H1 (cell line): ENCODE measurements around the gene MPV17L. TPM values are rescaled to one million over a fixed set of nuclear protein-coding genes. Genes with fewer than 3 reads are reported as not detected.
"Not testable (repeated sequence)": the region's sequence is repeated elsewhere in the genome, so short reads cannot be mapped to it uniquely, and the experiment has no call there.

Experiments
- CTCF ChIA-PET: fragments of 300-600 bp; sonication (Branson Sonifier 250); formaldehyde crosslinking; loops from one replicate; lab custom pipeline; 2021; ENCODE audit not compliant: partially characterized antibody; lab: Charles Lee
- POLR2A ChIA-PET: fragments of 300-600 bp; sonication (Branson Sonifier 250); formaldehyde crosslinking; loops from one replicate; lab custom pipeline; 2021; ENCODE audit warnings: inconsistent platforms; ENCODE audit not compliant: partially characterized antibody; lab: Charles Lee
- DNase-seq, 2 experiments: peaks; one replicate each; pipeline versions ENCODE4 v3.0.0 to v3.0.0-alpha.2; 2010 to 2022; ENCODE audit warnings: low spot score in 2 of 2, low read depth in 1 of 2, mixed read lengths in 1 of 2
- FAIRE-seq: peaks from 2 replicates; lab custom pipeline; 2011; peaks lifted over from hg19 to GRCh38; lab: Jason Lieb, UNC
- H2AFZ ChIP-seq: 2 replicates; pipeline ENCODE4 v1.8.1; 2012; ENCODE audit warnings: low read length, inconsistent platforms
- H2AK5ac ChIP-seq: 2 replicates; pipeline ENCODE4 v1.6.1; 2013; ENCODE audit warnings: low read depth, low read length
- H2BK120ac ChIP-seq: replicated peaks from 2 replicates; pipeline ENCODE3; 2013; ENCODE audit warnings: low read depth, low read length, inconsistent platforms
- H2BK12ac ChIP-seq: 2 replicates; pipeline ENCODE4 v1.6.1; 2013; ENCODE audit warnings: low read depth, low read length
- H2BK15ac ChIP-seq: 2 replicates; pipeline ENCODE4 v1.6.1; 2013; ENCODE audit warnings: low read length
- H2BK20ac ChIP-seq: 2 replicates; pipeline ENCODE4 v1.6.1; 2013; ENCODE audit warnings: low read length
- H2BK5ac ChIP-seq: 2 replicates; pipeline ENCODE4 v1.6.1; 2013; ENCODE audit warnings: low read depth, low read length
- H3K14ac ChIP-seq: 2 replicates; pipeline ENCODE4 v1.6.1; 2013; ENCODE audit warnings: inconsistent platforms; ENCODE audit not compliant: insufficient read length
- H3K18ac ChIP-seq: 2 replicates; pipeline ENCODE4 v1.6.1; 2013; ENCODE audit warnings: low read length; ENCODE audit errors: extremely low read depth
- H3K23ac ChIP-seq: 2 replicates; pipeline ENCODE4 v1.6.1; 2013; ENCODE audit warnings: inconsistent platforms; ENCODE audit not compliant: insufficient read length
- H3K23me2 ChIP-seq: 2 replicates; pipeline ENCODE4 v1.6.1; 2013; ENCODE audit warnings: low read depth, low read length
- H3K27ac ChIP-seq: 2 replicates; pipeline ENCODE4 v1.6.1; 2011; ENCODE audit warnings: low read depth, low read length, inconsistent platforms
- H3K27me3 ChIP-seq, 4 experiments: replicated peaks in 1 of 4; 1 replicate in 1 of 4; 2 replicates in 3 of 4; pipeline versions ENCODE4 v1.6.1 to v1.8.1; 2011 to 2013; ENCODE audit warnings: low read length in 3 of 4, mild to moderate bottlenecking in 3 of 4, inconsistent platforms in 2 of 4, mixed read lengths in 2 of 4, moderate library complexity in 1 of 4; ENCODE audit not compliant: control insufficient read depth in 3 of 4, insufficient read depth in 3 of 4; ENCODE audit errors: extremely low read depth in 1 of 4
- H3K36me3 ChIP-seq, 4 experiments: 2 replicates each; pipeline versions ENCODE4 v1.6.1 to v1.8.1; 2011 to 2013; ENCODE audit warnings: mild to moderate bottlenecking in 4 of 4, low read length in 3 of 4, moderate library complexity in 2 of 4, control low read depth in 1 of 4, inconsistent platforms in 1 of 4; ENCODE audit not compliant: insufficient read depth in 4 of 4, control insufficient read depth in 2 of 4
- H3K4ac ChIP-seq: replicated peaks from 2 replicates; pipeline ENCODE3; 2013; ENCODE audit warnings: low read length, low read depth, mixed read lengths, inconsistent platforms; ENCODE audit not compliant: insufficient read length
- H3K4me1 ChIP-seq, 4 experiments: replicated peaks in 1 of 4; 1 replicate in 1 of 4; 2 replicates in 3 of 4; pipeline versions ENCODE4 v1.6.1 to v1.8.1; 2011 to 2013; ENCODE audit warnings: low read length in 3 of 4, inconsistent platforms in 2 of 4, mixed read lengths in 1 of 4; ENCODE audit not compliant: insufficient read depth in 4 of 4, control insufficient read depth in 3 of 4
- H3K4me2 ChIP-seq, 2 experiments: 2 replicates each; pipeline versions ENCODE4 v1.6.1 to v1.8.1; 2011 to 2013; ENCODE audit warnings: low read depth in 2 of 2, low read length in 2 of 2, control low read depth in 1 of 2, inconsistent platforms in 1 of 2, mild to moderate bottlenecking in 1 of 2; ENCODE audit not compliant: insufficient read depth in 1 of 2
- H3K4me3 ChIP-seq, 4 experiments: fragments of 200-600, 300-600 bp in 1 of 4; sonication (generic), shearing (Covaris generic), sonication (Bioruptor Twin) in 1 of 4; 2 replicates each; pipeline versions ENCODE4 v1.5.1 to v1.8.1; 2011 to 2016; ENCODE audit warnings: low read length in 4 of 4, low read depth in 3 of 4, control low read depth in 2 of 4, inconsistent platforms in 2 of 4, mild to moderate bottlenecking in 2 of 4, mixed read lengths in 1 of 4, moderate library complexity in 1 of 4; ENCODE audit not compliant: insufficient read depth in 2 of 4; ENCODE audit errors: extremely low read depth in 1 of 4
- H3K56ac ChIP-seq: replicated peaks from 2 replicates; pipeline ENCODE3; 2013; ENCODE audit warnings: low read depth, mild to moderate bottlenecking, mixed read lengths, low read length, inconsistent platforms; ENCODE audit not compliant: insufficient read length
- H3K79me1 ChIP-seq: 2 replicates; pipeline ENCODE4 v1.6.1; 2013; ENCODE audit warnings: low read depth, low read length, control low read depth
- H3K79me2 ChIP-seq, 2 experiments: 2 replicates each; pipeline versions ENCODE4 v1.6.1 to v1.8.1; 2012 to 2013; ENCODE audit warnings: low read length in 2 of 2, mild to moderate bottlenecking in 2 of 2, inconsistent platforms in 1 of 2; ENCODE audit not compliant: insufficient read depth in 2 of 2, control insufficient read depth in 1 of 2
- H3K9ac ChIP-seq, 4 experiments: replicated peaks in 1 of 4; 1 replicate in 1 of 4; 2 replicates in 3 of 4; pipeline versions ENCODE4 v1.6.1 to v1.8.1; 2011 to 2013; ENCODE audit warnings: low read depth in 3 of 4, low read length in 3 of 4, control low read depth in 2 of 4, mild to moderate bottlenecking in 2 of 4, moderate library complexity in 2 of 4, inconsistent platforms in 1 of 4; ENCODE audit errors: extremely low read depth in 1 of 4
- H3K9me3 ChIP-seq, 2 experiments: 2 replicates each; pipeline versions ENCODE4 v1.6.1 to v1.8.1; 2012 to 2013; ENCODE audit warnings: mild to moderate bottlenecking in 2 of 2, moderate library complexity in 2 of 2, control low read depth in 1 of 2, inconsistent platforms in 1 of 2, low read depth in 1 of 2, low read length in 1 of 2, mixed read lengths in 1 of 2; ENCODE audit not compliant: insufficient read depth in 2 of 2
- H4K20me1 ChIP-seq, 2 experiments: replicated peaks in 1 of 2; 2 replicates each; pipeline versions ENCODE3 to v1.8.1; 2011 to 2013; ENCODE audit warnings: inconsistent platforms in 2 of 2, low read length in 2 of 2, mild to moderate bottlenecking in 1 of 2; ENCODE audit not compliant: insufficient read depth in 2 of 2, control insufficient read depth in 1 of 2
- H4K5ac ChIP-seq: 2 replicates; pipeline ENCODE4 v1.6.1; 2013; ENCODE audit warnings: low read length, low read depth, mixed read lengths, inconsistent platforms; ENCODE audit not compliant: insufficient read length
- H4K8ac ChIP-seq: 2 replicates; pipeline ENCODE4 v1.8.0; 2013; ENCODE audit warnings: mild to moderate bottlenecking, moderate library complexity, low read length, inconsistent platforms; ENCODE audit not compliant: insufficient read depth; ENCODE audit errors: extremely low read depth
- H4K91ac ChIP-seq: replicated peaks from 2 replicates; pipeline ENCODE3; 2013; ENCODE audit warnings: low read length, mixed read lengths, inconsistent platforms; ENCODE audit not compliant: insufficient read length
- WGBS, 2 experiments: shearing (Covaris generic) in 1 of 2; methylation state at CpG; one replicate each; pipeline versions ENCODE4 v1.1.6 to v1.1.7; 2013 to 2015; ENCODE audit warnings: low lambda C conversion rate in 2 of 2, mixed read lengths in 2 of 2, inconsistent platforms in 1 of 2, low coverage in 1 of 2, missing lambda C conversion rate in 1 of 2; ENCODE audit not compliant: insufficient replicate concordance in 2 of 2, insufficient coverage in 1 of 2, insufficient read length in 1 of 2; ENCODE audit errors: extremely low coverage in 1 of 2, missing lambda C conversion rate in 1 of 2; 5-methylcytosine and 5-hydroxymethylcytosine counted together
- polyA plus RNA-seq, 7 experiments: library from polyadenylated mRNA; depleted of rRNA in 3 of 7; stranded (reverse) in 5 of 7; unstranded in 2 of 7; fragments of >200 nt in 5 of 7; fragments of 200-250 nt in 2 of 7; gene quantifications; 1 replicate in 5 of 7; 2 replicates in 1 of 7; 4 replicates in 1 of 7; pipeline versions ENCODE4 v1.2.1 to v1.2.3, GENCODE V29; 2011 to 2013; ENCODE audit warnings: missing spikeins in 2 of 7, mixed read lengths in 2 of 7
- total RNA-seq: library from RNA; stranded (reverse); fragmentation: NEBNext Ultra II Directional; extraction: Animal tissue kit (Norgen Biotek cat#: 25700); gene quantifications from 2 replicates; pipeline ENCODE4 v1.2.1, GENCODE V29; 2021

MPV17L gene
- total and polyA plus RNA-seq, 2 of the 8 experiments (the other 6 are each of a cell fraction or from before 2014, with no cell fraction given) = 6.7 to 8.2 TPM

DNA sequence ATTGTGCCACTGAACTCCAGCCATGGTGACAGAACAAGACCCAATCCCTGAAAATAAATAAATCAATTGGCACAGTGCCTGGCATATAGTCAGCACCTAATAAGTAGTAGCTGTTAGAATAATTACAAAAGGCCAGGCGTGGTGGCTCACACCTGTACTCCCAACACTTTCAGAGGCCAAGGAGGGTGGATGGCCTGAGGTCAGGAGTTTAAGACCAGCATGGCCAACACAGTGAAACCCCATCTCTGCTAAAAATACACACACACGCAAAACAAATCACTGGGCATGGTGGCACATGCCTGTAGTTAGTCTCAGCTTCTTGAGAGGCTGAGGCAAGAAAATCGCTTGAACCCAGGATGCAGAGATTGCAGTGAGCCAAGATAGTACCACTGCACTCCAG is 42.7 kb upstream of the MPV17L start:
- POLR2A ChIA-PET, H2BK5ac ChIP-seq, H3K18ac ChIP-seq, H3K4me3 ChIP-seq, H3K14ac ChIP-seq, H4K20me1 ChIP-seq, H3K27me3 ChIP-seq, H3K4me1 ChIP-seq, H3K79me1 ChIP-seq, H3K56ac ChIP-seq, H2BK12ac ChIP-seq, H3K4ac ChIP-seq, H4K5ac ChIP-seq, H2BK20ac ChIP-seq, H3K36me3 ChIP-seq, H3K23me2 ChIP-seq, H2AFZ ChIP-seq, H3K9me3 ChIP-seq, H3K79me2 ChIP-seq, H3K27ac ChIP-seq, CTCF ChIA-PET, DNase-seq, H2BK15ac ChIP-seq, H3K4me2 ChIP-seq, H2BK120ac ChIP-seq, H4K8ac ChIP-seq, H3K9ac ChIP-seq, FAIRE-seq, H2AK5ac ChIP-seq, H4K91ac ChIP-seq, H3K23ac ChIP-seq: not testable (repeated sequence)
- WGBS, 2 experiments = 92% methylated on average over 1 of the region's 3 CpGs; no CpG with 5 or more reads in 1 of the 2 experiments

DNA sequence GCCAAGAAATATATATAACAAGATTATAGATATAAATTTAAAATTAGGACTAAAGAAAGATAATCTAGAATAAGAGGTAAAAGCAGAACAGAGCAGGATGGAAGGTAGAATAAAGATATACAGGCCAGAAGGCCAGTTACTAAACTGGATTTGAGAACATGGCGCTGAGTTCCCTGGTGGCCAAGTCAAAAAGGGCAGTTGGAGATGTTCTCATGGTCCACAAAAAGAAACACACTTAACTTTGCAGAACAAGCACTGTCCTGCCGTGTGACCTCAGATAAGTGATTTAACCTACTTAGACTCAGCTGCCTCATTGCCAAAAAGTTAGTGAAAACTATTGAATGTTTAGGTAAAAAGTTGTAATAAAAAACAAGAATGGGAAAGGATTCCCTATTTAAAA is 40.7 kb upstream of the MPV17L start:
- H2AFZ ChIP-seq, H3K14ac ChIP-seq, H3K4me2 ChIP-seq, H3K4me3 ChIP-seq, H3K79me2 ChIP-seq, H4K5ac ChIP-seq, FAIRE-seq, H3K56ac ChIP-seq, H2BK20ac ChIP-seq, H3K4ac ChIP-seq, H2AK5ac ChIP-seq, H3K9me3 ChIP-seq, H3K23ac ChIP-seq, H3K23me2 ChIP-seq, H3K27me3 ChIP-seq, H2BK120ac ChIP-seq, H3K9ac ChIP-seq, H2BK12ac ChIP-seq, H2BK5ac ChIP-seq, H2BK15ac ChIP-seq, H4K8ac ChIP-seq, CTCF ChIA-PET, H3K36me3 ChIP-seq, POLR2A ChIA-PET, H3K27ac ChIP-seq, H3K4me1 ChIP-seq, H4K91ac ChIP-seq, DNase-seq, H3K79me1 ChIP-seq, H3K18ac ChIP-seq, H4K20me1 ChIP-seq: not testable (repeated sequence)
- WGBS, 2 experiments = no CpG with 5 or more reads among the region's 2 CpGs
